GM21381 (cell line): ENCODE results near the gene CHD1L.
"Not testable (repeated sequence)": the region's sequence is repeated elsewhere in the genome, so short reads cannot be mapped to it uniquely, and the experiment has no call there.

Source experiments
- ATAC-seq: cut with Tn5 transposase; IDR thresholded peaks from one replicate; pipeline ENCODE4 v1.9.1; 2021; ENCODE audit warnings: mild to moderate bottlenecking, moderate library complexity; ENCODE audit not compliant: unreplicated experiment

CHD1L gene

GRCh38 chr1:147242449-147243227, at the start of gene CHD1L:
Gene CHD1L, plus strand, starts transcription at chr1:147242684. Its CDS starts 20 bp downstream, at chr1:147242704.
- peak; percentile 86 for ATAC-seq

DNA sequence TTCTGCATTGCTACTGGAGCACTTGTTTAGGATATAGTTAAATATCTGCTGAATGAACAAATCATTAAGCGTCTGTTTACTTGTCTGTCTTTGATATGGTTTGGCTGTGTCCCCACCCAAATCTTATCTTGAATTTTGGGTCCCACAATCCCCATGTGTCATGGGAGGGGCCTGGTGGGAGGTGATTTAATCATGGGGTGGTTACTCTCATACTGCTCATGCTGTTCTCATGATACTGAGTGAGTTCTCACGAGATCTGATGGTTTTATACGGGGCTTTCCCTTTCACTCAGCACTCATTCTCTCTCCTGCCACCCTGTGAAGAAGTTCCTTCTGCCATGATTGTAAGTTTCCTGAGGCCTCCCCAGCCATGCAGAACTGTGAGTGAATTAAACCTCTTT, 45.2 kb upstream of the CHD1L start:
- ATAC-seq: not testable (repeated sequence)

GRCh38 chr1:147201276-147201675, 41.2 kb upstream of the CHD1L start:
- no peak for ATAC-seq

DNA sequence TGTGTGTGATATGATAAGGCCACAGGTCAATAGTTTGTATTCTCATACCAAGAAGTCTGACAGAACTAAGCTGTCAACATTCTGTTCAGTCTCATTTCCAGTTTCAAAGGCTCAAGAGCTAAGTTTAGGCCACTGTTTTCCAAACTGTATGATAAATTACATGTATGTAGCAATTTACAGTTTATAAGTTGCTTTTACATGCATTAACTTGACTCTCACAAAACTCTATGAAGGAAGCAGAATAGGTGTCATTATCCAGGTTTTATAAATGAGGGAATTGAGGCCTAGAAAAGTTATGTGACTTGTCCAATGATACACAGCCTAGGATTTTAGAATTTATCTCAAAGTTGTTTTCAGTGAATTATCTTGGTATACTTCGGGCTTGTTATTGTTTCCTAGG, 40.7 kb upstream of the CHD1L start:
- no peak for ATAC-seq

DNA sequence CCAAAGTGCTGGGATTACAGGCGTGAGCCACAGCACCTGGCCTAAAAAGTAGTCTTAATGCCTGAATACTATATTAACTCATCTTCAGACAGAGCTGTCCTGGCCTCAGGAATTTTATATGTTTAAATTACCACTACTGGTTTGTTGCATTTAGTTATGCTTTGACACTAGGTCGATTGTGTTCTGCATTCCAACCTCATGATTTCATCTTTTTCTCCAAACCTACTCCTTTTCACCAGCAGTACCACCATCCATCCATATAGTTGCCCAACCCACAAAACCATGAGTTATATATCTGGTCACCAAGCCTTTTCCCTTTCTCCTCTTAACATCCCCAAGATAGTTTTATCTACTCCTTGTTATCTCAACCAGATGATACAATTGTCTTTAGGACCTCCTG, 39.9 kb upstream of the CHD1L start:
- no peak for ATAC-seq

GRCh38 chr1:147204080-147204479, 38.4 kb upstream of the CHD1L start:
- ATAC-seq: no peak

- no peak for ATAC-seq
Observed at GRCh38 chr1:147207192-147207591, 35.3 kb upstream of the CHD1L start.

DNA sequence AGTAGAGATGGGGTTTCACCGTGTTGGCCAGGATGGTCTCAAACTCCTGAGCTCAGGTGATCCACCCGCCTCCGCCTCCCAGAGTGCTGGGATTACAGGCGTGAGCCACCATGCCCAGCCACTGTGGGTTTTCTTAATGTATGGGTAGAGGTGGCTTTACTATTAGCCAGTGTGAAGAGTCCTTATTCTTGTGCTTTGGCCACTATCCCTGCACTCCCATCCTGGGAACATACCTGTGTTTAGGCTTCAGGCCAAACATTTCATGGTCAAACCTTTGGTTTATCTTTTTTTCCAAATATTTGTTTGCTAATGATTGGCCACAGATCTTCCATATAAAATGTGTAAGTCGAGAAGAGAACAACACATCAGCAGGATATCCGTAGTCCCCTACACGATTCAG, 33.9 kb upstream of the CHD1L start:
- no peak for ATAC-seq

GRCh38 chr1:147209825-147210821, 32.4 kb upstream of the CHD1L start:
- no peak for ATAC-seq

DNA sequence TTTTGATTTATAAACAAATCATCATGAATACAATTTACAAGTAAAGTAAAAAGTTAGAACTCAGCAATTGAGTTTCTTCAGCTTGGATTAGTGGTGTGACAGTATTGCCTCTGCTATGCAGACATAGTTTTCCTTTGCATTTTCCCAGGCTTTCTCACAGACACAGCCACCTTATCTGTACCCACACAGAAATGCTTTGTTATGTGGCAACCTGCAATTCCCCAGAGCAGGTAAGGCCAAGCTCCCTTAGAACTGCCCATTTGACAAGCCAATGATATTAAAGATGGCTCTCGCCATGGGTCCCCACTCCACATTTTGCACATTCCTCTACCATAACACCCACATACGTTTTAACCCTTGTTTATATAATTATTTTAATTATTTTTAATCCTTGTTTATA, 31.5 kb upstream of the CHD1L start:
- no peak for ATAC-seq

- ATAC-seq: no peak
Observed at GRCh38 chr1:147211577-147211976, 30.9 kb upstream of the CHD1L start.

- ATAC-seq: no peak
Observed at GRCh38 chr1:147213271-147213670, 29.2 kb upstream of the CHD1L start.

DNA sequence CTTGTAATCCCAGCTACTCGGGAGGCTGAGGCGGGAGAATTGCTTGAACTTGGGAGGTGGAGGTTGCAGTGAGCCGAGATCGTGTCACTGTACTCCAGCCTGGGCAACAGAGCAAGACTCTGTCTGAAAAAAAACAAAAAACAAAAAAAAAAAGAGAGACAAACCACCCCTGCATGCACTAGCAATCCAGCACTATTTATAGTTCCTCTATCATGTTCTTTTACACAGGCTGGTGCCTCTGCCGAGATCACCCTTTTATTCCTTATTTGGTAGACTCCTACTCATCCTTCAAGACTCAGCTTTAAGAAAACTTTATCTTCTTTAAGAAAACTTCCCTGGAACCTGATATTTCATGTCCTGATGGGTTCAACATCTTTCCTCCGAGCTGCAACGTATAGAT, 28.2 kb upstream of the CHD1L start:
- no peak for ATAC-seq

- ATAC-seq: no peak
Observed at GRCh38 chr1:147214842-147215539, 27.5 kb upstream of the CHD1L start.

DNA sequence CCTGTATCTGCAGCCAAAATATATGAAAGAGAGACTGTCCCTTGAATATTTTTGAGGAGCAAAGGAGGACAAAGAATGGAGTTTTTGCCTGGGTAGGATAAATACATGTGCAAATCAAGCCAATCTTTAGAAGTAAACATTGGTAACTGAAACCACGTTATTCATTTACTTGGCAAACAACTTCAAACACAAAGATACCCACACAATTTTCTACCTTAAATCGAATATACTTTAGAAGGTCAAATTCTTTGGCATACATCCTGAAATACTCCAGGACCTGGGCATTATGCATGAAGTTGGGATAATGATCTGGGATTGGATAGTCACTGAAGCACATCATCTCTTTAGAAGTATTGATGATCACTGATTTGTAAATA, 27.0 kb upstream of the CHD1L start:
- no peak for ATAC-seq

DNA sequence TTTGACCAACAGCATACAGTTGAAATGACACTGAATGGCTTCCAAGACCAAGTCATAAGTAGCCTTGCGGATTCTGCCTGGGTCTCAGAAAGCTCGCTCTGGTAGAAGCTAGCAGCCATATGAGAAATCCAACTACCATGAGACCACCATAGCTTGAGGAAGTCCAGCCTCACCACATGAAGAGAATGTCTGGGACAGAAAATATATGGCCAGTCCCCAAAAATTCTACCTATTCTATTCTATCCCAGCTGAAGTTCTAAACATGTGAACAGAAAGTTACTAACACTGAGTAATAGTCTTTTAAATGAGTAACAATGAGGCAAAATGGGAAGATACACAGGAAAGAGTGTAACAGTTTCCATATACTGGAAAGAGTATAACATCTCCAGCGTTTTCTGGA, 26.4 kb upstream of the CHD1L start:
- no peak for ATAC-seq

DNA sequence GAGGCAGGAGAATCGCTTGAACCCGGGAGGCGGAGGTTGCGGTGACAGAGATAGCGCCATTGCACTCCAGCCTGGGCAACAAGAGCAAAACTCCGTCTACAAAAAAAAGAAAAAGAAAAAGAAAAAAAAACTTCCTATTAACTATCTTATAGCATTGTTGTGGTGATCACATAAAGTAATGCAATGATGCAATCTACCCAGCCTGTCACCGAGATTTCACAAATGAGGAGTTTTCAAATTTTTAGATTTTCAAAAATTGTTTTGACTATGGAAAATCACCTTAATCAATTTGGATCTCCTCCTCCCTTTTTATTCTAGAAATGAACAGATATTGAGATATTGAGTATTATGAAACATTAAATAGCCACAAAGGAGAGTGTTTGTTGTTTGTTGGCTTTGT, 25.3 kb upstream of the CHD1L start:
- ATAC-seq: no peak

DNA sequence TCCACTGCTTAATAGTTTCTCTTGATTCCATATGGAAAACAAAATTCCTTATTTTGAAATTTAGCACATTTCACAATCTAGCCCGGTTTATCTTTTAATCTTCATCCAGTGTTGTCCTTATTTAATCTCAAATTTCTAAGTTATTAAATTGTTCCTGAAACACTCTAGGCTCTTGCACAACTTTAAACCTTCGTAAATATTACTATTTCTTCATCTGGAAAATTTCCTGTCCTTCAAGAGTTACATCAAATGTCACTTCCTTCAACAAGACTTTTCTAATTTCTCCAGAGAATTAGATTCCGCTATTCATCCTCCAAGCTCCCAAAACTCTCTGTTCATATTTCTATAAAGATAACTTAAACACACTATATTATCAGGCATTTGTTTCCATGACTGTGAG, 23.9 kb upstream of the CHD1L start:
- no peak for ATAC-seq

- no peak for ATAC-seq
Observed at GRCh38 chr1:147223740-147224615, 18.5 kb upstream of the CHD1L start.

GRCh38 chr1:147225193-147225730, 17.2 kb upstream of the CHD1L start, which contains the start of gene FMO5:
Gene FMO5, minus strand, starts transcription at chr1:147225339. Its CDS starts 310 bp downstream, at chr1:147225029.
- ATAC-seq: peak; percentile 77
